K562 (cell line): Measurements from ENCODE around the gene ILKAP. TPM values are rescaled to one million over a fixed set of nuclear protein-coding genes. Genes with fewer than 3 reads are reported as not detected.

Experiments
- CREB3L1 ChIP-seq: fragments of 450-650 bp; IDR thresholded peaks from 2 replicates; pipeline ENCODE4 v1.6.1; 2014; ENCODE audit warnings: low read depth, mild to moderate bottlenecking, moderate library complexity, borderline replicate concordance
- PATZ1 ChIP-seq: fragments of 250-450 bp; sonication (Bioruptor Pico); IDR thresholded peaks from 2 replicates; pipeline ENCODE4 v1.5.0; 2020; ENCODE audit warnings: mild to moderate bottlenecking, borderline replicate concordance
- SMAD4 ChIP-seq: fragments of 250-450 bp; sonication (Bioruptor Pico); conservative IDR thresholded peaks from 2 replicates; pipeline ENCODE4 v1.8.0; 2021; ENCODE audit warnings: inconsistent platforms, mild to moderate bottlenecking, moderate library complexity
- SOX6 ChIP-seq: fragments of 450-650 bp; IDR thresholded peaks from 2 replicates; pipeline ENCODE4 v1.6.1; 2014; ENCODE audit warnings: mild to moderate bottlenecking
- ZEB2 ChIP-seq: fragments of 450-650 bp; IDR thresholded peaks from 2 replicates; pipeline ENCODE4 v1.6.1; 2016
- ZNF407 ChIP-seq: fragments of 450-650 bp; IDR thresholded peaks from 2 replicates; pipeline ENCODE4 v1.6.1; 2016; ENCODE audit warnings: low read depth
- polyA plus RNA-seq, 8 experiments: library from polyadenylated mRNA; depleted of rRNA in 4 of 8; stranded (reverse) in 5 of 8; unstranded in 3 of 8; fragments of >200 nt; fragmentation: Nextera tagmentation in 2 of 8; fragmentation: Illumina TruSeq in 1 of 8; extraction: Ambion mirVana in 2 of 8; extraction: Trizol in 1 of 8; gene quantifications; 2 replicates each; pipeline versions ENCODE4 v1.2.1 to v1.2.3, GENCODE V29; 2011 to 2014; ENCODE audit warnings: inconsistent platforms in 1 of 8, missing spikeins in 1 of 8
- total RNA-seq, 7 experiments: library from RNA; depleted of rRNA in 6 of 7; stranded (reverse); fragments of >200 nt in 6 of 7; fragmentation: Illumina TruSeq in 2 of 7; extraction: Trizol in 2 of 7; gene quantifications; 2 replicates each; pipeline versions ENCODE4 v1.2.1 to v1.2.3, GENCODE V29; 2011 to 2021; ENCODE audit warnings: low replicate concordance in 1 of 7

ILKAP gene
- total and polyA plus RNA-seq, 9 of the 15 experiments (the other 6 are each of a cell fraction or from before 2014, with no cell fraction given): 3.1 to 43.9 (median 20.7) TPM

- TF ChIP-seq ZNF407 (no peak), PATZ1 (no peak), ZEB2 (no peak), SOX6 (no peak), SMAD4 (CRISPR knock-in tag) (no peak), CREB3L1 (no peak)
These were observed 48.5 kb upstream of the ILKAP start (continued) for GRCh38 chr2:238251986-238252385.
